ENCODE measurements around the gene KLHL42. TPM values are rescaled to one million over a fixed set of nuclear protein-coding genes. Genes with fewer than 3 reads are reported as not detected.
"Not testable (repeated sequence)": the region's sequence is repeated elsewhere in the genome, so short reads cannot be mapped to it uniquely, and the experiment has no call there.

Gene KLHL42
- total RNA-seq, 1 experiment from 2014 or later = 32.5 TPM

DNA sequence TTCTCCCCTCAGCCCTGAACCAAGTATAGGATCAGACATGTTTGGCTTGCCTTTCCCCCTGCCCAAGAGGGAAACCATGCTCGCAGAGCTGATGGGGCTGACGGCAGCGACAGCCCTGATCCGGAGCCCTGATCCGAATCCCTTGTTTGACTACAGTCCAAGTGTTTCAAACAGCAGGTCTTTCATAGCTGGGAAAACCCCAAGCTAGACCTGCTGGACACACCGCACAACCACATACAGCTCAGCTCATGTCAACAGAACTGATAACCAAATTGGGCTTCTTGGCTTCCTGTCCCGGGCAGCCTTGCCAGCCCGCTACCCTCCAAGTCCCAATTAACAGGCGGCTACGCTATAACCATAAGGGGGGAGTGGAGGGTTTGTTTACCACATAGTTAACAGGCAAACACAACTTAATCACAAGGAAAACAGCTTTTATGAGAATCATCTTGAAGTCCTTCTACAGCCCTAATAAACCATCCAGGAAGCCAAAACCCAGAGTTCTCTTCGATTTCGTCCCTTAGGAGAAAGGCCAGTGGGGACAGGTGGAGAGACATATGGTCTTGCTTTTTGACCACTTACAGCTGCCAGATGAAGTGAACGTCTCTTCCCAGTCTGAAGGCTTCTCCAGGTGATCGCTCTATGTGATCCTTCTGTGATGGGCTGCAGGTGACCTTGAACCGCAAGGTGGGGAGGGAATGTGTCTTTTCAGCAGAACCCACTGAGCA is 64.5 kb downstream of the KLHL42 start:
- no peak for TF ChIP-seq CTCF (IDR thresholded peaks at IDR 0.05; ENCODE audit: unreplicated experiment)
- no peak overlapping the region for H3K4me3 Mint-ChIP-seq (ENCODE audit: unreplicated experiment)
- peaks cover 4% of the 10 kb centered on the region for H3K4me1 Mint-ChIP-seq (ENCODE audit: insufficient read depth, unreplicated experiment)
- DNase-seq (ENCODE audit: unreplicated experiment) = no peak
- POLR2A ChIA-PET = interaction anchor here (0.5 to 0.6 kb wide), 2 partner anchors 34 to 99 kb away, joined by 3 read pairs; no protein-coding TSS in a partner anchor
- no peaks in the 10 kb centered on the region for H3K27me3 Mint-ChIP-seq (ENCODE audit: insufficient read depth, unreplicated experiment)
- BruUV-seq (replicated peaks) = no TSS peak
- H3K9me3 Mint-ChIP-seq (ENCODE audit: unreplicated experiment) = peaks cover 21% of the 10 kb centered on the region
- H3K36me3 Mint-ChIP-seq (ENCODE audit: insufficient read depth, unreplicated experiment) = no peaks in the 10 kb centered on the region
- intact Hi-C loops (cut with micrococcal nuclease) = loop anchor here (5.0 to 10.0 kb wide), 2 partner anchors 98 to 330 kb away; no protein-coding TSS in a partner anchor
- H3K27ac Mint-ChIP-seq (ENCODE audit: low read depth, unreplicated experiment) = no peak overlapping the region
- CTCF ChIA-PET = interaction anchor here (0.5 kb wide), 1 partner anchor 98 kb away, joined by 3 read pairs; no protein-coding TSS in a partner anchor

GRCh38 chr12:27845187-27845586 is 65.2 kb downstream of the KLHL42 start:
- H3K36me3 Mint-ChIP-seq (ENCODE audit: insufficient read depth, unreplicated experiment) = no peaks in the 10 kb centered on the region
- intact Hi-C loops (cut with micrococcal nuclease) = loop anchor here (10.0 kb wide), 1 partner anchor 330 kb away; no protein-coding TSS in a partner anchor
- peaks cover 4% of the 10 kb centered on the region for H3K4me1 Mint-ChIP-seq (ENCODE audit: insufficient read depth, unreplicated experiment)
- POLR2A ChIA-PET = interaction anchor here (0.5 to 0.7 kb wide), 3 partner anchors 27 to 100 kb away, joined by 3 read pairs; no protein-coding TSS in a partner anchor
- H3K9me3 Mint-ChIP-seq (ENCODE audit: unreplicated experiment) = peaks cover 24% of the 10 kb centered on the region
- no peak for TF ChIP-seq CTCF (IDR thresholded peaks at IDR 0.05; ENCODE audit: unreplicated experiment)
- H3K27me3 Mint-ChIP-seq (ENCODE audit: insufficient read depth, unreplicated experiment) = no peaks in the 10 kb centered on the region
- CTCF ChIA-PET = interaction anchor here (0.5 kb wide), 1 partner anchor 97 kb away, joined by 3 read pairs; no protein-coding TSS in a partner anchor
- BruUV-seq (replicated peaks) = no TSS peak
- H3K27ac Mint-ChIP-seq (ENCODE audit: low read depth, unreplicated experiment) = no peak overlapping the region
- H3K4me3 Mint-ChIP-seq (ENCODE audit: unreplicated experiment) = no peak overlapping the region
- no peak for DNase-seq (ENCODE audit: unreplicated experiment)

- H3K27me3 Mint-ChIP-seq (ENCODE audit: insufficient read depth, unreplicated experiment); H3K36me3 Mint-ChIP-seq (ENCODE audit: insufficient read depth, unreplicated experiment); H3K4me1 Mint-ChIP-seq (ENCODE audit: insufficient read depth, unreplicated experiment); H3K4me3 Mint-ChIP-seq (ENCODE audit: unreplicated experiment); BruUV-seq (replicated peaks); H3K27ac Mint-ChIP-seq (ENCODE audit: low read depth, unreplicated experiment); DNase-seq (ENCODE audit: unreplicated experiment): not testable (repeated sequence)
- ChIA-PET CTCF (interaction anchor here (0.6 to 1.5 kb wide), 2 partner anchors 24 to 526 kb away, joined by 3 read pairs; no protein-coding TSS in a partner anchor), POLR2A (interaction anchor here (0.7 kb wide), 1 partner anchor 26 kb away, joined by 3 read pairs; no protein-coding TSS in a partner anchor)
- peaks cover 24% of the 10 kb centered on the region for H3K9me3 Mint-ChIP-seq (ENCODE audit: unreplicated experiment)
- intact Hi-C loops (cut with micrococcal nuclease) = loop anchor here (10.0 kb wide), 1 partner anchor 329 kb away; no protein-coding TSS in a partner anchor
These were observed 65.7 kb downstream of the KLHL42 start for GRCh38 chr12:27845706-27846105.

DNA sequence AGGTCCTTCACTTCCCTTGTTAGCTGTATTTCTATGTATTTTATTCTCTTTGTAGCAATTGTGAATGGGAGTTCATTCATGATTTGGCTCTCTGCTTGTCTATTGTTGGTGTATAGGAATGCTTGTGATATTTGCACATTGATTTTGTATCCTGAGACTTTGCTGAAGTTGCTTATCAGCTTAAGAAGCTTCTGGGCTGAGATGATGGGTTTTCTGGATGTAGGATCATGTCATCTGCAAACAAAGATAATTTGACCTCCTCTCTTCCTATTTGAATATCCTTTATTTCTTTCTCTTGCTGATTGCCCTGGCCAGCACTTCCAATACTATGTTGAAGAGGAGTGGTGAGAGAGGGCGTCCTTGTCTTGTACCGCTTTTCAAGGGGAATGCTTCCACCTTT is 67.3 kb downstream of the KLHL42 start:
- H3K4me1 Mint-ChIP-seq (ENCODE audit: insufficient read depth, unreplicated experiment); POLR2A ChIA-PET; DNase-seq (ENCODE audit: unreplicated experiment); CTCF ChIA-PET; H3K4me3 Mint-ChIP-seq (ENCODE audit: unreplicated experiment); H3K36me3 Mint-ChIP-seq (ENCODE audit: insufficient read depth, unreplicated experiment); H3K27me3 Mint-ChIP-seq (ENCODE audit: insufficient read depth, unreplicated experiment); BruUV-seq (replicated peaks); H3K27ac Mint-ChIP-seq (ENCODE audit: low read depth, unreplicated experiment): not testable (repeated sequence)
- peaks cover 24% of the 10 kb centered on the region for H3K9me3 Mint-ChIP-seq (ENCODE audit: unreplicated experiment)
- intact Hi-C loops (cut with micrococcal nuclease) = loop anchor here (10.0 kb wide), 1 partner anchor 328 kb away; no protein-coding TSS in a partner anchor

- ChIA-PET POLR2A (interaction anchor here (0.9 kb wide), 1 partner anchor 61 kb away, joined by 3 read pairs; no protein-coding TSS in a partner anchor), CTCF (interaction anchor here (0.5 to 1.2 kb wide), 3 partner anchors 12 to 56 kb away, joined by 3 to 4 read pairs (median 3); no protein-coding TSS in a partner anchor)
- no peak overlapping the region for H3K4me3 Mint-ChIP-seq (ENCODE audit: unreplicated experiment)
- BruUV-seq (replicated peaks) = no TSS peak
- H3K4me1 Mint-ChIP-seq (ENCODE audit: insufficient read depth, unreplicated experiment) = no peaks in the 10 kb centered on the region
- no peaks in the 10 kb centered on the region for H3K27me3 Mint-ChIP-seq (ENCODE audit: insufficient read depth, unreplicated experiment)
- H3K9me3 Mint-ChIP-seq (ENCODE audit: unreplicated experiment) = peaks cover 24% of the 10 kb centered on the region
- no peak for DNase-seq (ENCODE audit: unreplicated experiment)
- intact Hi-C loops (cut with micrococcal nuclease) = no loop called here
- no peak for TF ChIP-seq CTCF (IDR thresholded peaks at IDR 0.05; ENCODE audit: unreplicated experiment)
- no peaks in the 10 kb centered on the region for H3K36me3 Mint-ChIP-seq (ENCODE audit: insufficient read depth, unreplicated experiment)
- no peak overlapping the region for H3K27ac Mint-ChIP-seq (ENCODE audit: low read depth, unreplicated experiment)
These were observed 71.3 kb downstream of the KLHL42 start for GRCh38 chr12:27851311-27851710.

All from MCF 10A (cell line).